Measurements from ENCODE around the gene TRIM7.

DNA sequence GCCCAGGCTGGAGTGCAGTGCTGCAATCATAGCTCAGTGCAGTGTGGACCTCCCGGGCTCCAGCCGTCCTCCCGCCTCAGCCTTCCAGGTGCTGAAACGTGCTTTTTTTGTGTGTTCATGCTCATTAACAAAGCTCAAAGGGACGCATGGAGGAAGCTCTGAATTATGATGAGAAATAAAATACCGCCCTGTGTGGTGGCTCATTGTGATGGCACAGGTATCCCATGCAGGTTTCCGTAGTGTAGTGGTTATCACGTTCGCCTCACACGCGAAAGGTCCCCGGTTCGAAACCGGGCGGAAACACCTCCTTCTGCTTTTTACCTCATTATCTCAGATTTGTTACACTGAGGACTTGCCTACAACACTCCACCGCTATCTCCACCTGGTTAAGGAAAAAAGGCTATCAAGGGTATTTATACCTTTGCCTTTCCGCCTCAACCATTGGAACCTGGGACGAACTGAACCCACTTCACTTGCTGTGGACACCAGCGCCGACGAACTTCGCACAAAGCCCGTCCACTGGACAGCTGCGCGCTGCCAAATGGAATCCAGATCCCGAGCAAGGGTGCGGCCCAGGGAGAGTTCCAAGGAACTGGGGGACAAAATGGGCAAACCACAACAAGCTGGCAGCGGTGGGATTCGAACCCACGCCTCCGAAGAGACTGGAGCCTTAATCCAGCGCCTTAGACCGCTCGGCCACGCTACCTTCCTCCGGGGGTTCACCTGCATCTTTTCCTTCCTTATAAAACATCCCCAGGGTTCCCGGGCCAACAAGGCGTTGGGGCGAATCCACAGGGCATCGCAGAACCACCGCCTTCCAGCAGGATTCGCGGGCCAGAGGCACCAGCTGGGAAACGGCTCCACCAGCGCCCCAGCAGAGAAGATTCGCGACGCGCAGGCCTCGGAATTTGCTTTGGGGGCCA lies 31.3 kb downstream of the TRIM7 start:
- no peak for TF ChIP-seq CTCF (IDR thresholded peaks at IDR 0.05)
- no peak for TF ChIP-seq POLR2A (IDR thresholded peaks at IDR 0.05)

All from esophagus squamous epithelium (tissue), 4 donors.